ENCODE measurements around the gene DYRK1B.
"Not testable (repeated sequence)": the region's sequence is repeated elsewhere in the genome, so short reads cannot be mapped to it uniquely, and the experiment has no call there.

DYRK1B gene

GRCh38 chr19:39814111-39814510, 19.9 kb downstream of the DYRK1B start:
- not testable (repeated sequence) for FAIRE-seq

GRCh38 chr19:39813264-39813993, 20.5 kb downstream of the DYRK1B start:
- FAIRE-seq = no peak
- DNase-seq (ENCODE audit: insufficient read length, low spot score) = no peak

More at GRCh38 chr19:39814111-39814510, 19.9 kb downstream of the DYRK1B start:
- not testable (repeated sequence) for DNase-seq (ENCODE audit: insufficient read length, low spot score)

- FAIRE-seq = no peak
- no peak for DNase-seq (ENCODE audit: insufficient read length, low spot score)
Observed at GRCh38 chr19:39811064-39811463, 22.9 kb downstream of the DYRK1B start.

GRCh38 chr19:39810424-39810823, 23.5 kb downstream of the DYRK1B start:
- no peak for DNase-seq (ENCODE audit: insufficient read length, low spot score)
- no peak for FAIRE-seq

GRCh38 chr19:39809368-39809767, 24.6 kb downstream of the DYRK1B start:
- no peak for FAIRE-seq
- DNase-seq (ENCODE audit: insufficient read length, low spot score) = no peak

GRCh38 chr19:39808688-39809087, 25.3 kb downstream of the DYRK1B start:
- DNase-seq (ENCODE audit: insufficient read length, low spot score); FAIRE-seq: not testable (repeated sequence)

GRCh38 chr19:39807846-39808364, 26.1 kb downstream of the DYRK1B start:
- no peak for DNase-seq (ENCODE audit: insufficient read length, low spot score)
- no peak for FAIRE-seq

GRCh38 chr19:39805104-39805503, 28.9 kb downstream of the DYRK1B start:
- FAIRE-seq = no peak
- DNase-seq (ENCODE audit: insufficient read length, low spot score) = no peak

- no peak for DNase-seq (ENCODE audit: insufficient read length, low spot score)
- FAIRE-seq = no peak
Observed at GRCh38 chr19:39802958-39803357, 31.0 kb downstream of the DYRK1B start.

- DNase-seq (ENCODE audit: insufficient read length, low spot score) = no peak
- FAIRE-seq = no peak
Observed at GRCh38 chr19:39797083-39797482, 36.9 kb downstream of the DYRK1B start.

- no peak for DNase-seq (ENCODE audit: insufficient read length, low spot score)
- FAIRE-seq = no peak
Observed at GRCh38 chr19:39796000-39796498, 37.9 kb downstream of the DYRK1B start.

- DNase-seq (ENCODE audit: insufficient read length, low spot score) (peak; percentile 22), FAIRE-seq (peak; percentile 76)
Observed at GRCh38 chr19:39795001-39795400, 39.0 kb downstream of the DYRK1B start.

- DNase-seq (ENCODE audit: insufficient read length, low spot score) = peak; percentile 58
Observed at GRCh38 chr19:39792999-39793546, 40.9 kb downstream of the DYRK1B start.

GRCh38 chr19:39788244-39788643, 45.7 kb downstream of the DYRK1B start:
- FAIRE-seq = no peak
- no peak for DNase-seq (ENCODE audit: insufficient read length, low spot score)

More at GRCh38 chr19:39792999-39793546, 40.9 kb downstream of the DYRK1B start:
- peak; percentile 86 for FAIRE-seq

GRCh38 chr19:39780894-39781293, 53.1 kb downstream of the DYRK1B start:
- DNase-seq (ENCODE audit: insufficient read length, low spot score) (no peak), FAIRE-seq (no peak)

GRCh38 chr19:39778763-39779162, 55.2 kb downstream of the DYRK1B start, which contains the start of gene LEUTX:
Gene LEUTX (plus strand): TSS chr19:39778854. CDS start chr19:39778921, 67 bp downstream.
- no peak for FAIRE-seq
- DNase-seq (ENCODE audit: insufficient read length, low spot score) = no peak
